H1 (cell line): Measurements from ENCODE around the gene JMJD1C. TPM values are rescaled to one million over a fixed set of nuclear protein-coding genes. Genes with fewer than 3 reads are reported as not detected.
"Not testable (repeated sequence)": the region's sequence is repeated elsewhere in the genome, so short reads cannot be mapped to it uniquely, and the experiment has no call there.

Experiments used
- CTCF ChIA-PET: fragments of 300-600 bp; sonication (Branson Sonifier 250); formaldehyde crosslinking; loops from one replicate; lab custom pipeline; 2021; ENCODE audit not compliant: partially characterized antibody; lab: Charles Lee
- POLR2A ChIA-PET: fragments of 300-600 bp; sonication (Branson Sonifier 250); formaldehyde crosslinking; loops from one replicate; lab custom pipeline; 2021; ENCODE audit warnings: inconsistent platforms; ENCODE audit not compliant: partially characterized antibody; lab: Charles Lee
- DNase-seq, 2 experiments: peaks; one replicate each; pipeline versions ENCODE4 v3.0.0 to v3.0.0-alpha.2; 2010 to 2022; ENCODE audit warnings: low spot score in 2 of 2, low read depth in 1 of 2, mixed read lengths in 1 of 2
- FAIRE-seq: peaks from 2 replicates; lab custom pipeline; 2011; peaks lifted over from hg19 to GRCh38; lab: Jason Lieb, UNC
- H2AFZ ChIP-seq: 2 replicates; pipeline ENCODE4 v1.8.1; 2012; ENCODE audit warnings: low read length, inconsistent platforms
- H2AK5ac ChIP-seq: 2 replicates; pipeline ENCODE4 v1.6.1; 2013; ENCODE audit warnings: low read depth, low read length
- H2BK120ac ChIP-seq: replicated peaks from 2 replicates; pipeline ENCODE3; 2013; ENCODE audit warnings: low read depth, low read length, inconsistent platforms
- H2BK12ac ChIP-seq: 2 replicates; pipeline ENCODE4 v1.6.1; 2013; ENCODE audit warnings: low read depth, low read length
- H2BK15ac ChIP-seq: 2 replicates; pipeline ENCODE4 v1.6.1; 2013; ENCODE audit warnings: low read length
- H2BK20ac ChIP-seq: 2 replicates; pipeline ENCODE4 v1.6.1; 2013; ENCODE audit warnings: low read length
- H2BK5ac ChIP-seq: 2 replicates; pipeline ENCODE4 v1.6.1; 2013; ENCODE audit warnings: low read depth, low read length
- H3K14ac ChIP-seq: 2 replicates; pipeline ENCODE4 v1.6.1; 2013; ENCODE audit warnings: inconsistent platforms; ENCODE audit not compliant: insufficient read length
- H3K18ac ChIP-seq: 2 replicates; pipeline ENCODE4 v1.6.1; 2013; ENCODE audit warnings: low read length; ENCODE audit errors: extremely low read depth
- H3K23ac ChIP-seq: 2 replicates; pipeline ENCODE4 v1.6.1; 2013; ENCODE audit warnings: inconsistent platforms; ENCODE audit not compliant: insufficient read length
- H3K23me2 ChIP-seq: 2 replicates; pipeline ENCODE4 v1.6.1; 2013; ENCODE audit warnings: low read depth, low read length
- H3K27ac ChIP-seq: 2 replicates; pipeline ENCODE4 v1.6.1; 2011; ENCODE audit warnings: low read depth, low read length, inconsistent platforms
- H3K27me3 ChIP-seq, 4 experiments: replicated peaks in 1 of 4; 1 replicate in 1 of 4; 2 replicates in 3 of 4; pipeline versions ENCODE4 v1.6.1 to v1.8.1; 2011 to 2013; ENCODE audit warnings: low read length in 3 of 4, mild to moderate bottlenecking in 3 of 4, inconsistent platforms in 2 of 4, mixed read lengths in 2 of 4, moderate library complexity in 1 of 4; ENCODE audit not compliant: control insufficient read depth in 3 of 4, insufficient read depth in 3 of 4; ENCODE audit errors: extremely low read depth in 1 of 4
- H3K36me3 ChIP-seq, 4 experiments: 2 replicates each; pipeline versions ENCODE4 v1.6.1 to v1.8.1; 2011 to 2013; ENCODE audit warnings: mild to moderate bottlenecking in 4 of 4, low read length in 3 of 4, moderate library complexity in 2 of 4, control low read depth in 1 of 4, inconsistent platforms in 1 of 4; ENCODE audit not compliant: insufficient read depth in 4 of 4, control insufficient read depth in 2 of 4
- H3K4ac ChIP-seq: replicated peaks from 2 replicates; pipeline ENCODE3; 2013; ENCODE audit warnings: low read length, low read depth, mixed read lengths, inconsistent platforms; ENCODE audit not compliant: insufficient read length
- H3K4me1 ChIP-seq, 4 experiments: replicated peaks in 1 of 4; 1 replicate in 1 of 4; 2 replicates in 3 of 4; pipeline versions ENCODE4 v1.6.1 to v1.8.1; 2011 to 2013; ENCODE audit warnings: low read length in 3 of 4, inconsistent platforms in 2 of 4, mixed read lengths in 1 of 4; ENCODE audit not compliant: insufficient read depth in 4 of 4, control insufficient read depth in 3 of 4
- H3K4me2 ChIP-seq, 2 experiments: 2 replicates each; pipeline versions ENCODE4 v1.6.1 to v1.8.1; 2011 to 2013; ENCODE audit warnings: low read depth in 2 of 2, low read length in 2 of 2, control low read depth in 1 of 2, inconsistent platforms in 1 of 2, mild to moderate bottlenecking in 1 of 2; ENCODE audit not compliant: insufficient read depth in 1 of 2
- H3K4me3 ChIP-seq, 4 experiments: fragments of 200-600, 300-600 bp in 1 of 4; sonication (generic), shearing (Covaris generic), sonication (Bioruptor Twin) in 1 of 4; 2 replicates each; pipeline versions ENCODE4 v1.5.1 to v1.8.1; 2011 to 2016; ENCODE audit warnings: low read length in 4 of 4, low read depth in 3 of 4, control low read depth in 2 of 4, inconsistent platforms in 2 of 4, mild to moderate bottlenecking in 2 of 4, mixed read lengths in 1 of 4, moderate library complexity in 1 of 4; ENCODE audit not compliant: insufficient read depth in 2 of 4; ENCODE audit errors: extremely low read depth in 1 of 4
- H3K56ac ChIP-seq: replicated peaks from 2 replicates; pipeline ENCODE3; 2013; ENCODE audit warnings: low read depth, mild to moderate bottlenecking, mixed read lengths, low read length, inconsistent platforms; ENCODE audit not compliant: insufficient read length
- H3K79me1 ChIP-seq: 2 replicates; pipeline ENCODE4 v1.6.1; 2013; ENCODE audit warnings: low read depth, low read length, control low read depth
- H3K79me2 ChIP-seq, 2 experiments: 2 replicates each; pipeline versions ENCODE4 v1.6.1 to v1.8.1; 2012 to 2013; ENCODE audit warnings: low read length in 2 of 2, mild to moderate bottlenecking in 2 of 2, inconsistent platforms in 1 of 2; ENCODE audit not compliant: insufficient read depth in 2 of 2, control insufficient read depth in 1 of 2
- H3K9ac ChIP-seq, 4 experiments: replicated peaks in 1 of 4; 1 replicate in 1 of 4; 2 replicates in 3 of 4; pipeline versions ENCODE4 v1.6.1 to v1.8.1; 2011 to 2013; ENCODE audit warnings: low read depth in 3 of 4, low read length in 3 of 4, control low read depth in 2 of 4, mild to moderate bottlenecking in 2 of 4, moderate library complexity in 2 of 4, inconsistent platforms in 1 of 4; ENCODE audit errors: extremely low read depth in 1 of 4
- H3K9me3 ChIP-seq, 2 experiments: 2 replicates each; pipeline versions ENCODE4 v1.6.1 to v1.8.1; 2012 to 2013; ENCODE audit warnings: mild to moderate bottlenecking in 2 of 2, moderate library complexity in 2 of 2, control low read depth in 1 of 2, inconsistent platforms in 1 of 2, low read depth in 1 of 2, low read length in 1 of 2, mixed read lengths in 1 of 2; ENCODE audit not compliant: insufficient read depth in 2 of 2
- H4K20me1 ChIP-seq, 2 experiments: replicated peaks in 1 of 2; 2 replicates each; pipeline versions ENCODE3 to v1.8.1; 2011 to 2013; ENCODE audit warnings: inconsistent platforms in 2 of 2, low read length in 2 of 2, mild to moderate bottlenecking in 1 of 2; ENCODE audit not compliant: insufficient read depth in 2 of 2, control insufficient read depth in 1 of 2
- H4K5ac ChIP-seq: 2 replicates; pipeline ENCODE4 v1.6.1; 2013; ENCODE audit warnings: low read length, low read depth, mixed read lengths, inconsistent platforms; ENCODE audit not compliant: insufficient read length
- H4K8ac ChIP-seq: 2 replicates; pipeline ENCODE4 v1.8.0; 2013; ENCODE audit warnings: mild to moderate bottlenecking, moderate library complexity, low read length, inconsistent platforms; ENCODE audit not compliant: insufficient read depth; ENCODE audit errors: extremely low read depth
- H4K91ac ChIP-seq: replicated peaks from 2 replicates; pipeline ENCODE3; 2013; ENCODE audit warnings: low read length, mixed read lengths, inconsistent platforms; ENCODE audit not compliant: insufficient read length
- CHD1 ChIP-seq: IDR thresholded peaks from 2 replicates; pipeline ENCODE4 v1.6.1; 2012; ENCODE audit warnings: low read depth, low read length, improper control_type of control experiment
- RBBP5 ChIP-seq: IDR thresholded peaks from 2 replicates; pipeline ENCODE4 v1.7.1; 2012; ENCODE audit warnings: low read depth, mild to moderate bottlenecking, inconsistent platforms, low read length, moderate library complexity, borderline replicate concordance
- SAP30 ChIP-seq: fragments of 300-600 bp; sonication (generic); IDR thresholded peaks from 2 replicates; pipeline ENCODE4 v1.7.1; 2012; ENCODE audit warnings: low read length, moderate library complexity, mild to moderate bottlenecking, inconsistent platforms; ENCODE audit not compliant: insufficient read depth, insufficient replicate concordance
- SIX5 ChIP-seq: IDR thresholded peaks from 2 replicates; pipeline ENCODE4 v1.6.1; 2011; ENCODE audit warnings: mild to moderate bottlenecking, low read depth, low read length
- SUZ12 ChIP-seq: fragments of 200-600 bp; sonication (generic); IDR thresholded peaks from 2 replicates; pipeline ENCODE4 v1.6.1; 2012; ENCODE audit warnings: mild to moderate bottlenecking, inconsistent platforms, low read length, moderate library complexity, mixed read lengths
- WGBS, 2 experiments: shearing (Covaris generic) in 1 of 2; methylation state at CpG; one replicate each; pipeline versions ENCODE4 v1.1.6 to v1.1.7; 2013 to 2015; ENCODE audit warnings: low lambda C conversion rate in 2 of 2, mixed read lengths in 2 of 2, inconsistent platforms in 1 of 2, low coverage in 1 of 2, missing lambda C conversion rate in 1 of 2; ENCODE audit not compliant: insufficient replicate concordance in 2 of 2, insufficient coverage in 1 of 2, insufficient read length in 1 of 2; ENCODE audit errors: extremely low coverage in 1 of 2, missing lambda C conversion rate in 1 of 2; 5-methylcytosine and 5-hydroxymethylcytosine counted together
- polyA plus RNA-seq, 7 experiments: library from polyadenylated mRNA; depleted of rRNA in 3 of 7; stranded (reverse) in 5 of 7; unstranded in 2 of 7; fragments of >200 nt in 5 of 7; fragments of 200-250 nt in 2 of 7; gene quantifications; 1 replicate in 5 of 7; 2 replicates in 1 of 7; 4 replicates in 1 of 7; pipeline versions ENCODE4 v1.2.1 to v1.2.3, GENCODE V29; 2011 to 2013; ENCODE audit warnings: missing spikeins in 2 of 7, mixed read lengths in 2 of 7
- total RNA-seq: library from RNA; stranded (reverse); fragmentation: NEBNext Ultra II Directional; extraction: Animal tissue kit (Norgen Biotek cat#: 25700); gene quantifications from 2 replicates; pipeline ENCODE4 v1.2.1, GENCODE V29; 2021

Gene JMJD1C
- total and polyA plus RNA-seq, 2 of the 8 experiments (the other 6 are each of a cell fraction or from before 2014, with no cell fraction given), result 54.5 to 210 TPM

GRCh38 chr10:63382066-63382465 is 83.7 kb downstream of the JMJD1C start (continued):
- TF ChIP-seq RBBP5 (no peak), SIX5 (no peak), SAP30 (no peak), SUZ12 (no peak), CHD1 (no peak)

GRCh38 chr10:63377305-63377661 is 88.5 kb downstream of the JMJD1C start:
- H4K91ac ChIP-seq, POLR2A ChIA-PET, H4K5ac ChIP-seq, H3K4ac ChIP-seq, FAIRE-seq, H3K4me2 ChIP-seq, H2BK5ac ChIP-seq, H2BK120ac ChIP-seq, H4K20me1 ChIP-seq, H3K4me3 ChIP-seq, H3K18ac ChIP-seq, H4K8ac ChIP-seq, H3K79me1 ChIP-seq, DNase-seq, H2AK5ac ChIP-seq, H2BK20ac ChIP-seq, H3K27me3 ChIP-seq, H3K23ac ChIP-seq, H3K27ac ChIP-seq, CTCF ChIA-PET, H2BK12ac ChIP-seq, H3K9me3 ChIP-seq, H2BK15ac ChIP-seq, H3K4me1 ChIP-seq, H3K56ac ChIP-seq, H3K23me2 ChIP-seq, H2AFZ ChIP-seq, H3K14ac ChIP-seq, H3K9ac ChIP-seq: not testable (repeated sequence)
- WGBS, 2 experiments, result 95% methylated on average over 6 of the region's 6 CpGs; no CpG with 5 or more reads in 1 of the 2 experiments
- Histone ChIP-seq H3K36me3 (peaks cover 0 to 11% (median 3%) of the 10 kb centered on the region in 4 experiments; a peak in 4 of 8 replicates), H3K79me2 (peaks cover 0 to 35% of the 10 kb centered on the region in 2 experiments; a peak in 2 of 4 replicates)
